ENCODE results near the gene LPIN1.

GRCh38 chr2:11761259-11761658 is 14.8 kb downstream of the LPIN1 start:
- TF ChIP-seq CTCF (IDR thresholded peaks at IDR 0.05) (no peak), POLR2A (IDR thresholded peaks at IDR 0.05) (no peak)
